Keratinocyte (primary cell): ENCODE measurements around the gene TVP23C.

Experiments used
- CTCF ChIP-seq, 3 experiments: IDR thresholded peaks in 1 of 3; conservative IDR thresholded peaks in 1 of 3; optimal IDR thresholded peaks in 1 of 3; 2 replicates in 2 of 3; 3 replicates in 1 of 3; pipeline versions ENCODE3 to v1.5.1; 2011; ENCODE audit warnings: low read length in 3 of 3, mild to moderate bottlenecking in 3 of 3, moderate library complexity in 2 of 3, control low read depth in 1 of 3, inconsistent platforms in 1 of 3; ENCODE audit not compliant: insufficient read depth in 2 of 3; ENCODE audit errors: extremely low read depth in 1 of 3
- EZH2 ChIP-seq: IDR thresholded peaks from one replicate; pipeline ENCODE4 v1.6.1; 2012; ENCODE audit warnings: inconsistent platforms, mild to moderate bottlenecking, low read length, moderate library complexity

- TF ChIP-seq CTCF (optimal IDR thresholded peaks at IDR 0.05 in 1 of 3, IDR thresholded peaks at IDR 0.05 in 1 of 3, conservative IDR thresholded peaks at IDR 0.05 in 1 of 3; ENCODE audit: extremely low read depth in 1 of 3, insufficient read depth in 2 of 3, low read length in 3 of 3) (no peak), EZH2 (no peak)
Observed at GRCh38 chr17:15465045-15465701, 98.1 kb downstream of the TVP23C start.
